K562 (cell line): ENCODE data around the gene FBXL13. TPM values are rescaled to one million over a fixed set of nuclear protein-coding genes. Genes with fewer than 3 reads are reported as not detected.

ENCODE experiments used
- CBX8 ChIP-seq: fragments of 200-600 bp; sonication (generic); IDR thresholded peaks from 2 replicates; pipeline ENCODE4 v1.6.1; 2012; ENCODE audit warnings: borderline replicate concordance, mixed run types, low read depth, mild to moderate bottlenecking, moderate library complexity, mixed read lengths, low read length, control low read depth, inconsistent platforms; ENCODE audit not compliant: poor library complexity, severe bottlenecking; ENCODE audit errors: extremely low read depth
- polyA plus RNA-seq, 8 experiments: library from polyadenylated mRNA; depleted of rRNA in 4 of 8; stranded (reverse) in 5 of 8; unstranded in 3 of 8; fragments of >200 nt; fragmentation: Nextera tagmentation in 2 of 8; fragmentation: Illumina TruSeq in 1 of 8; extraction: Ambion mirVana in 2 of 8; extraction: Trizol in 1 of 8; gene quantifications; 2 replicates each; pipeline versions ENCODE4 v1.2.1 to v1.2.3, GENCODE V29; 2011 to 2014; ENCODE audit warnings: inconsistent platforms in 1 of 8, missing spikeins in 1 of 8
- total RNA-seq, 7 experiments: library from RNA; depleted of rRNA in 6 of 7; stranded (reverse); fragments of >200 nt in 6 of 7; fragmentation: Illumina TruSeq in 2 of 7; extraction: Trizol in 2 of 7; gene quantifications; 2 replicates each; pipeline versions ENCODE4 v1.2.1 to v1.2.3, GENCODE V29; 2011 to 2021; ENCODE audit warnings: low replicate concordance in 1 of 7
- TF ChIP-seq, protein P1 (sequence below): fragments of 450-650 bp; IDR thresholded peaks from 2 replicates; pipeline ENCODE4 v1.6.1; 2016; ENCODE audit warnings: low read depth

The FBXL13 gene
- total and polyA plus RNA-seq, 9 of the 15 experiments (the other 6 are each of a cell fraction or from before 2014, with no cell fraction given): 16.3 to 55.0 (median 25.4) TPM

- TF ChIP-seq, protein P1, sequence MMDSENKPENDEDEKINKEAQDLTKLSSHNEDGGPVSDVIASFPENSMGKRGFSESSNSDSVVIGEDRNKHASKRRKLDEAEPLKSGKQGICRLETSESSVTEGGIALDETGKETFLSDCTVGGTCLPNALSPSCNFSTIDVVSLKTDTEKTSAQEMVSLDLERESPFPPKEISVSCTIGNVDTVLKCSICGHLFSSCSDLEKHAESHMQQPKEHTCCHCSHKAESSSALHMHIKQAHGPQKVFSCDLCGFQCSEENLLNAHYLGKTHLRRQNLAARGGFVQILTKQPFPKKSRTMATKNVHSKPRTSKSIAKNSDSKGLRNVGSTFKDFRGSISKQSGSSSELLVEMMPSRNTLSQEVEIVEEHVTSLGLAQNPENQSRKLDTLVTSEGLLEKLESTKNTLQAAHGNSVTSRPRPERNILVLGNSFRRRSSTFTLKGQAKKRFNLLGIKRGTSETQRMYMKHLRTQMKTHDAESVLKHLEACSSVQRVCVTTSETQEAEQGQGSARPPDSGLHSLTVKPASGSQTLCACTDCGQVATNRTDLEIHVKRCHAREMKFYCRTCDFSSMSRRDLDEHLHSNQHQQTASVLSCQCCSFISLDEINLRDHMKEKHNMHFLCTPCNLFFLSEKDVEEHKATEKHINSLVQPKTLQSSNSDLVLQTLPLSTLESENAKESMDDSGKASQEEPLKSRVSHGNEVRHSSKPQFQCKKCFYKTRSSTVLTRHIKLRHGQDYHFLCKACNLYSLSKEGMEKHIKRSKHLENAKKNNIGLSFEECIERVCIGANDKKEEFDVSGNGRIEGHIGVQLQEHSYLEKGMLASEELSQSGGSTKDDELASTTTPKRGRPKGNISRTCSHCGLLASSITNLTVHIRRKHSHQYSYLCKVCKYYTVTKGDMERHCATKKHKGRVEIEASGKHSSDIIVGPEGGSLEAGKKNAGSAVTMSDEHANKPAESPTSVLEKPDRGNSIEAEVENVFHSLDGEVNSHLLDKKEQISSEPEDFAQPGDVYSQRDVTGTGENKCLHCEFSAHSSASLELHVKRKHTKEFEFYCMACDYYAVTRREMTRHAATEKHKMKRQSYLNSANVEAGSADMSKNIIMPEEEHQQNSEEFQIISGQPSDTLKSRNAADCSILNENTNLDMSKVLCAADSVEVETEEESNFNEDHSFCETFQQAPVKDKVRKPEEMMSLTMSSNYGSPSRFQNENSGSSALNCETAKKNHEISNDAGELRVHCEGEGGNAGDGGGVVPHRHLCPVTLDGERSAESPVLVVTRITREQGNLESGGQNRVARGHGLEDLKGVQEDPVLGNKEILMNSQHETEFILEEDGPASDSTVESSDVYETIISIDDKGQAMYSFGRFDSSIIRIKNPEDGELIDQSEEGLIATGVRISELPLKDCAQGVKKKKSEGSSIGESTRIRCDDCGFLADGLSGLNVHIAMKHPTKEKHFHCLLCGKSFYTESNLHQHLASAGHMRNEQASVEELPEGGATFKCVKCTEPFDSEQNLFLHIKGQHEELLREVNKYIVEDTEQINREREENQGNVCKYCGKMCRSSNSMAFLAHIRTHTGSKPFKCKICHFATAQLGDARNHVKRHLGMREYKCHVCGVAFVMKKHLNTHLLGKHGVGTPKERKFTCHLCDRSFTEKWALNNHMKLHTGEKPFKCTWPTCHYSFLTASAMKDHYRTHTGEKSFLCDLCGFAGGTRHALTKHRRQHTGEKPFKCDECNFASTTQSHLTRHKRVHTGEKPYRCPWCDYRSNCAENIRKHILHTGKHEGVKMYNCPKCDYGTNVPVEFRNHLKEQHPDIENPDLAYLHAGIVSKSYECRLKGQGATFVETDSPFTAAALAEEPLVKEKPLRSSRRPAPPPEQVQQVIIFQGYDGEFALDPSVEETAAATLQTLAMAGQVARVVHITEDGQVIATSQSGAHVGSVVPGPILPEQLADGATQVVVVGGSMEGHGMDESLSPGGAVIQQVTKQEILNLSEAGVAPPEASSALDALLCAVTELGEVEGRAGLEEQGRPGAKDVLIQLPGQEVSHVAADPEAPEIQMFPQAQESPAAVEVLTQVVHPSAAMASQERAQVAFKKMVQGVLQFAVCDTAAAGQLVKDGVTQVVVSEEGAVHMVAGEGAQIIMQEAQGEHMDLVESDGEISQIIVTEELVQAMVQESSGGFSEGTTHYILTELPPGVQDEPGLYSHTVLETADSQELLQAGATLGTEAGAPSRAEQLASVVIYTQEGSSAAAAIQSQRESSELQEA: no peak
- TF ChIP-seq CBX8: no peak
These were observed 246.3 kb downstream of the FBXL13 start (continued) for GRCh38 chr7:102828286-102828685.
